Left ventricle myocardium inferior (tissue), 1 donor: Measurements from ENCODE around the gene ATG3. TPM values are rescaled to one million over a fixed set of nuclear protein-coding genes. Genes with fewer than 3 reads are reported as not detected.

Source experiments
- DNase-seq: peaks from one replicate; pipeline ENCODE4 v3.0.0-alpha.2; 2020
- H3K27ac ChIP-seq: fragments of 200-600 bp; replicated peaks from 2 replicates; pipeline ENCODE4 v1.8.0; 2021
- H3K27me3 ChIP-seq: fragments of 200-600 bp; 2 replicates; pipeline ENCODE4 v1.8.0; 2021; ENCODE audit warnings: low read depth
- H3K36me3 ChIP-seq: fragments of 200-600 bp; 2 replicates; pipeline ENCODE4 v1.8.0; 2021
- H3K4me1 ChIP-seq: fragments of 200-600 bp; 2 replicates; pipeline ENCODE4 v1.8.0; 2021
- H3K4me3 ChIP-seq: fragments of 200-600 bp; 2 replicates; pipeline ENCODE4 v1.8.0; 2021; ENCODE audit warnings: mild to moderate bottlenecking, moderate library complexity
- H3K9me3 ChIP-seq: fragments of 200-600 bp; replicated peaks from 2 replicates; pipeline ENCODE4 v1.8.0; 2021
- intact Hi-C: fragments of 100-400 bp; cut with micrococcal nuclease; formaldehyde crosslinking; loops from one replicate; pipeline ENCODE4 v1.11.0; 2022
- total RNA-seq: library from RNA; stranded (reverse); fragmentation: NEBNext Ultra II Directional; extraction: Animal tissue kit (Norgen Biotek cat#: 25700); gene quantifications from one replicate; pipeline ENCODE4 v1.2.1, GENCODE V29; 2021
- TF ChIP-seq, protein P1 (sequence below): fragments of 200-600 bp; IDR thresholded peaks from 2 replicates; pipeline ENCODE4 v1.8.0; 2021; ENCODE audit warnings: antibody characterized with exemption, mild to moderate bottlenecking, borderline replicate concordance
- donor health status: DM: no; HTN: yes; CAD: no; lungs with severe emphysema.

Gene ATG3
- total RNA-seq, 1 donor from 2014 or later: 42.7 TPM

GRCh38 chr3:112593258-112593657 lies 31.5 kb upstream of the ATG3 start:
- DNase-seq: no peak
- peaks cover 12% of the 10 kb centered on the region for H3K9me3 ChIP-seq
- H3K27me3 ChIP-seq: no peaks in the 10 kb centered on the region
- intact Hi-C loops: no loop called here
- no peak overlapping the region for H3K27ac ChIP-seq
- TF ChIP-seq, protein P1, sequence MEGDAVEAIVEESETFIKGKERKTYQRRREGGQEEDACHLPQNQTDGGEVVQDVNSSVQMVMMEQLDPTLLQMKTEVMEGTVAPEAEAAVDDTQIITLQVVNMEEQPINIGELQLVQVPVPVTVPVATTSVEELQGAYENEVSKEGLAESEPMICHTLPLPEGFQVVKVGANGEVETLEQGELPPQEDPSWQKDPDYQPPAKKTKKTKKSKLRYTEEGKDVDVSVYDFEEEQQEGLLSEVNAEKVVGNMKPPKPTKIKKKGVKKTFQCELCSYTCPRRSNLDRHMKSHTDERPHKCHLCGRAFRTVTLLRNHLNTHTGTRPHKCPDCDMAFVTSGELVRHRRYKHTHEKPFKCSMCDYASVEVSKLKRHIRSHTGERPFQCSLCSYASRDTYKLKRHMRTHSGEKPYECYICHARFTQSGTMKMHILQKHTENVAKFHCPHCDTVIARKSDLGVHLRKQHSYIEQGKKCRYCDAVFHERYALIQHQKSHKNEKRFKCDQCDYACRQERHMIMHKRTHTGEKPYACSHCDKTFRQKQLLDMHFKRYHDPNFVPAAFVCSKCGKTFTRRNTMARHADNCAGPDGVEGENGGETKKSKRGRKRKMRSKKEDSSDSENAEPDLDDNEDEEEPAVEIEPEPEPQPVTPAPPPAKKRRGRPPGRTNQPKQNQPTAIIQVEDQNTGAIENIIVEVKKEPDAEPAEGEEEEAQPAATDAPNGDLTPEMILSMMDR: no peak
- H3K36me3 ChIP-seq: peaks cover 37% of the 10 kb centered on the region
- no peak overlapping the region for H3K4me3 ChIP-seq
- no peaks in the 10 kb centered on the region for H3K4me1 ChIP-seq

DNA sequence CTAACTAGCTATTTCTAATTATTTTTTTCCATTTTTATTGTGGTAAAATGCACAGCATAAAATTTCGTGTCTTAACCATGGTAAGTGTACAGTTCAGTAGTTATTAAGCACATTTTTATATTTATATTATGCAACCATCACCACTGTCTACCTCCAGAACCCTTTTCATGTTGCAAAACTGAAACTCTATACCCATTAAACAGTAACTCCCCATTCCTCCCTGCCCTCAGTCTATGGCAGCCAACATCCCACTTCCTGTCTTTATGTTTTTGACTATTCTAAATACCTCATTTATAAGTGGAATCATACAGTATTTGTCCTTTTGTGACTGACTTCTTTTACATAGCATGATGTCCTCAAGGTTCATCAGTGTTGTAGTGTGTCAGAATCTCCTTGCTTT lies 25.6 kb upstream of the ATG3 start:
- Histone ChIP-seq H3K9me3 (no peaks in the 10 kb centered on the region), H3K4me1 (peaks cover 4% of the 10 kb centered on the region), H3K27me3 (no peaks in the 10 kb centered on the region), H3K27ac (no peak overlapping the region), H3K4me3 (no peak overlapping the region), H3K36me3 (peaks cover 45% of the 10 kb centered on the region)
- no peak for DNase-seq
- intact Hi-C loops: loop anchor here (10.0 kb wide), 1 partner anchor 387 kb away; the partner anchor contains the start of gene CD200R1
- TF ChIP-seq, protein P1: no peak

- H3K27ac ChIP-seq: no peak overlapping the region
- no peaks in the 10 kb centered on the region for H3K27me3 ChIP-seq
- H3K4me3 ChIP-seq: no peak overlapping the region
- no peaks in the 10 kb centered on the region for H3K9me3 ChIP-seq
- intact Hi-C loops: loop anchor here (10.0 kb wide), 1 partner anchor 389 kb away; the partner anchor contains the start of gene CD200R1
- H3K36me3 ChIP-seq: peaks cover 52% of the 10 kb centered on the region
- peaks cover 4% of the 10 kb centered on the region for H3K4me1 ChIP-seq
- TF ChIP-seq, protein P1: no peak
- no peak for DNase-seq
Observed at GRCh38 chr3:112585782-112586181, 24.0 kb upstream of the ATG3 start.

DNA sequence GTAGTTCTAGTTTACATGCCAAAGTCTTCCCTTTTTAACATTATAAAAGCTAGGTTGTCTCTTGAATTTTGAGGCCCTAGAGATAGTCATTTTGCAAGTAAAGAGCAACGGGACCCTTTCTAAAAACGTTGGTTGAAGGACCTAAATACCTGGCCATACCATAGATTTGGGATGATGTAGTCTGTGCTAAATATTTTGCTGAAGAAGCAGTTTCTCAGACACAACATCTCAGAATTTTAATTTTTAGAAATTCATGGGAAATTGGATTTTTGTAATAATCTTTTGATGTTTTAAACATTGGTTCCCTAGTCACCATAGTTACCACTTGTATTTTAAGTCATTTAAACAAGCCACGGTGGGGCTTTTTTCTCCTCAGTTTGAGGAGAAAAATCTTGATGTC lies 21.3 kb upstream of the ATG3 start:
- Histone ChIP-seq H3K36me3 (peaks cover 53% of the 10 kb centered on the region), H3K9me3 (no peaks in the 10 kb centered on the region), H3K27me3 (no peaks in the 10 kb centered on the region), H3K27ac (no peak overlapping the region), H3K4me3 (no peak overlapping the region), H3K4me1 (peaks cover 4% of the 10 kb centered on the region)
- intact Hi-C loops: loop anchor here (10.0 kb wide), 1 partner anchor 392 kb away; the partner anchor contains the start of gene CD200R1
- no peak for DNase-seq
- TF ChIP-seq, protein P1: no peak

GRCh38 chr3:112582244-112582874 lies 20.6 kb upstream of the ATG3 start:
- intact Hi-C loops: loop anchor here (10.0 kb wide), 1 partner anchor 392 kb away; the partner anchor contains the start of gene CD200R1
- DNase-seq: no peak

More at GRCh38 chr3:112582244-112582874, 20.6 kb upstream of the ATG3 start:
- H3K27ac ChIP-seq: no peak overlapping the region
- peaks cover 53% of the 10 kb centered on the region for H3K36me3 ChIP-seq
- no peaks in the 10 kb centered on the region for H3K9me3 ChIP-seq
- TF ChIP-seq, protein P1: peak; percentile 66
- H3K27me3 ChIP-seq: no peaks in the 10 kb centered on the region
- peaks cover 4% of the 10 kb centered on the region for H3K4me1 ChIP-seq
- H3K4me3 ChIP-seq: no peak overlapping the region
